Panc1 (cell line): ENCODE measurements around the gene WAC.

Experiments
- POLR2AphosphoS5 ChIP-seq: IDR thresholded peaks from 2 replicates; pipeline ENCODE4 v1.6.1; 2012; ENCODE audit warnings: mild to moderate bottlenecking, low read depth, low read length, moderate library complexity
- TF ChIP-seq, protein P1 (sequence below): fragments of 450-650 bp; IDR thresholded peaks from 2 replicates; pipeline ENCODE4 v1.5.1; 2017; ENCODE audit warnings: mild to moderate bottlenecking
- TF ChIP-seq, protein P2 (sequence below), 2 experiments: IDR thresholded peaks; 2 replicates each; pipeline ENCODE4 v1.6.1; 2011 to 2012; ENCODE audit warnings: low read depth in 2 of 2, control low read depth in 1 of 2, low read length in 1 of 2, mild to moderate bottlenecking in 1 of 2, moderate library complexity in 1 of 2; ENCODE audit not compliant: insufficient read depth in 1 of 2

DNA sequence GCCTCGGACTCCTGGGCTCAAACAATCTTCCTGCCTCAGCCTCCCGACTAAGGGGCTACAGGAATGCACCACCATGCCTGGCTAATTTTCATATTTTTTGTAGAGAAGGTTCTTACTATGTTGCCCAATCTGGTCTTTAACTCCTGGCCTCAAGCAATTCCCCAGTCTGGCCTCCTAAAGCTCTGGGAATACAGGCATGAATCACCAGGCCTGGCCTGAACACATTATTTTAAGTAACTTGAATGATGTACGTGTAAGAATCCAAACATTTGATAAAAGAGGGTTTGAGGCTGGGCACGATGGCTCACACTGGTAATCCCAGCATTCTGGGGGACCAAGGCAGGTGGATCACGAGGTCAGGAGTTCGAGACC, 131.4 kb downstream of the WAC start:
- TF ChIP-seq, protein P1, sequence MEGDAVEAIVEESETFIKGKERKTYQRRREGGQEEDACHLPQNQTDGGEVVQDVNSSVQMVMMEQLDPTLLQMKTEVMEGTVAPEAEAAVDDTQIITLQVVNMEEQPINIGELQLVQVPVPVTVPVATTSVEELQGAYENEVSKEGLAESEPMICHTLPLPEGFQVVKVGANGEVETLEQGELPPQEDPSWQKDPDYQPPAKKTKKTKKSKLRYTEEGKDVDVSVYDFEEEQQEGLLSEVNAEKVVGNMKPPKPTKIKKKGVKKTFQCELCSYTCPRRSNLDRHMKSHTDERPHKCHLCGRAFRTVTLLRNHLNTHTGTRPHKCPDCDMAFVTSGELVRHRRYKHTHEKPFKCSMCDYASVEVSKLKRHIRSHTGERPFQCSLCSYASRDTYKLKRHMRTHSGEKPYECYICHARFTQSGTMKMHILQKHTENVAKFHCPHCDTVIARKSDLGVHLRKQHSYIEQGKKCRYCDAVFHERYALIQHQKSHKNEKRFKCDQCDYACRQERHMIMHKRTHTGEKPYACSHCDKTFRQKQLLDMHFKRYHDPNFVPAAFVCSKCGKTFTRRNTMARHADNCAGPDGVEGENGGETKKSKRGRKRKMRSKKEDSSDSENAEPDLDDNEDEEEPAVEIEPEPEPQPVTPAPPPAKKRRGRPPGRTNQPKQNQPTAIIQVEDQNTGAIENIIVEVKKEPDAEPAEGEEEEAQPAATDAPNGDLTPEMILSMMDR: no peak
- TF ChIP-seq, protein P2, sequence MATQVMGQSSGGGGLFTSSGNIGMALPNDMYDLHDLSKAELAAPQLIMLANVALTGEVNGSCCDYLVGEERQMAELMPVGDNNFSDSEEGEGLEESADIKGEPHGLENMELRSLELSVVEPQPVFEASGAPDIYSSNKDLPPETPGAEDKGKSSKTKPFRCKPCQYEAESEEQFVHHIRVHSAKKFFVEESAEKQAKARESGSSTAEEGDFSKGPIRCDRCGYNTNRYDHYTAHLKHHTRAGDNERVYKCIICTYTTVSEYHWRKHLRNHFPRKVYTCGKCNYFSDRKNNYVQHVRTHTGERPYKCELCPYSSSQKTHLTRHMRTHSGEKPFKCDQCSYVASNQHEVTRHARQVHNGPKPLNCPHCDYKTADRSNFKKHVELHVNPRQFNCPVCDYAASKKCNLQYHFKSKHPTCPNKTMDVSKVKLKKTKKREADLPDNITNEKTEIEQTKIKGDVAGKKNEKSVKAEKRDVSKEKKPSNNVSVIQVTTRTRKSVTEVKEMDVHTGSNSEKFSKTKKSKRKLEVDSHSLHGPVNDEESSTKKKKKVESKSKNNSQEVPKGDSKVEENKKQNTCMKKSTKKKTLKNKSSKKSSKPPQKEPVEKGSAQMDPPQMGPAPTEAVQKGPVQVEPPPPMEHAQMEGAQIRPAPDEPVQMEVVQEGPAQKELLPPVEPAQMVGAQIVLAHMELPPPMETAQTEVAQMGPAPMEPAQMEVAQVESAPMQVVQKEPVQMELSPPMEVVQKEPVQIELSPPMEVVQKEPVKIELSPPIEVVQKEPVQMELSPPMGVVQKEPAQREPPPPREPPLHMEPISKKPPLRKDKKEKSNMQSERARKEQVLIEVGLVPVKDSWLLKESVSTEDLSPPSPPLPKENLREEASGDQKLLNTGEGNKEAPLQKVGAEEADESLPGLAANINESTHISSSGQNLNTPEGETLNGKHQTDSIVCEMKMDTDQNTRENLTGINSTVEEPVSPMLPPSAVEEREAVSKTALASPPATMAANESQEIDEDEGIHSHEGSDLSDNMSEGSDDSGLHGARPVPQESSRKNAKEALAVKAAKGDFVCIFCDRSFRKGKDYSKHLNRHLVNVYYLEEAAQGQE (IDR thresholded peaks at IDR 0.05; ENCODE audit: insufficient read depth in 1 of 2, low read depth in 2 of 2, low read length in 1 of 2): no peak
- TF ChIP-seq POLR2AphosphoS5: no peak
